ENCODE measurements around the gene MAZ.
"Not testable (repeated sequence)": the region's sequence is repeated elsewhere in the genome, so short reads cannot be mapped to it uniquely, and the experiment has no call there.

The MAZ gene

DNA sequence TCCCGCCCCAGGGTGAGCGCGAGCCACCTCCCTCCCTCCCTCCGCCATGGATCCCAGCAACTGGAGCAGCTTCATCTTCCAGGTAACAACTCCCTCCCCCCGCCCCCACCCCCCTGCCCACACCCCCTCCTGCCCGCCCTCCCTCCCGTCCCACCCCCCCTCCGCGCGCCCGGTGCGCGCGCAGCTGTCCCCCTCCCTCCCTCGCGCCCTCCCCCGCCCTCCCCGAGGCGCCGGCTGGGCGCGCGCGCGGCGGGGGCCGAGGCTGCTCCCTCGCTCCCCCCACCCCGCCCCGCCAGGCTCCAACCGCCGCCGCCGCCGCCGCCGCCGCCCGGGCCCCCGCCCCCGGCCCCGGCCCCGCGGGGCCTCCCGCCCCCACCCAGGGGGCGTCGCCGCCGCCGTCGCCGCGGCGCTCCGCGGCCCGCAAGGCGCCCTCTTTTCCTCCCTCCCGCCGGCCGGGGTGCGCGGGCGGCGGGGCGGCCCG is at the start of gene MAZ:
Gene MAZ, plus strand, starts transcription at position 431 of the 481 bp plus-strand sequence. CDS start 173 bp downstream, outside the sequence.
- DNase-seq, result no peak

DNA sequence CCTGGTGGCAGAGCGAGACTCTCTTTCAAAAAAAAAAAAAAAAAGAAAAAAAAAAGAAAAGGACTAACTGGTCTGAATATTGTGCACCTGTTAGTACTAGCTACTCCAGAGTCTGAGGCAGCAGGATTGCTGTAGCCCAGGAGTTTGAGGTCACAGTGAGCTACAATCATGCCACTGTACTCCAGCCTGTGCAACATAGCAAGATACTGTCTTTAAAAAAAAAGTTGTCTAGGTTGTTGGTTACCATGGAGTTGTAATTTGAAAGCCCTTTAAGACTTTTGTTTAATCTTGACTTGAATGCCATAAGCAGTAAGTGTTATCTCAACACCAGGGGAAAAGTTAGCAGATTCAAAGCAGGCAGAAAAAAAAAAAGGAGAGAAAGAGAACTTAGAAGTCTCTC is 49.7 kb upstream of the MAZ start:
- no peak for DNase-seq

GRCh38 chr16:29757086-29757485 is 49.2 kb upstream of the MAZ start:
- not testable (repeated sequence) for DNase-seq

GRCh38 chr16:29757950-29758466 is 48.3 kb upstream of the MAZ start:
- no peak for DNase-seq

DNA sequence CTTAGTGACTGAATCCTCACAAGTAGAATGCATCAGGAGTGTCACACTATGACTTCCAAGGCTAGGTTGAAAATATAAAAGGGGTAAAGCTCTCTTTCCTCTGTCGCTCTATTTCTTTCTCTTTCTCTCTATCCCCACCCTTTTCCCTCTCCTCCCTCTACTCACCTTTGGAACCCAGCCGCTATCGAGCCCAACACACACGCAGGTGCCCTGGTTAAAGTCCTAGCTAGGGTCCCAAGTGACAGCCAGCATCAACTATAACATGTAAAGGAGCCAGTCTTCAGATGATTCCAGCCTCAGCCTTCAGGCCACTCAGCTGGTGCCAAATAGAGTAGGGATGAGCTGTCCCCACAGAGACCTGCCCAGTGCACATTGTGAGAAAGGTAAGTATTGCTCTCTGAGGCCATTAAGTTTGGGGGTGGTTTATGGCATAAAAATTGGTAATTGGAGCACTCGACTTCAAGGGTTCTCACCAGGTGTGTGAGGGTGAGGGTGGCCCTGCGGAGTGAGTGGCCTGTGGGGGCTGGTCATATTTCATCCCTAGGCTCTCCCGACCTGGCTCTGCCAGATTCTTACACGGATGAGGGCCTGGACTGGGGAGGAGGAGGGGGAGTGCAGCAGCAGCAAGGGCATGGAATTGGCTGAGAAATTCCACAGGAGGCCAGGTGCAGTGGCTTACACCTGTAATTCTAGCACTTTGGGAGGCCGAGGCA is 45.6 kb upstream of the MAZ start:
- no peak for DNase-seq

GRCh38 chr16:29761280-29761651 is 45.1 kb upstream of the MAZ start:
- not testable (repeated sequence) for DNase-seq

DNA sequence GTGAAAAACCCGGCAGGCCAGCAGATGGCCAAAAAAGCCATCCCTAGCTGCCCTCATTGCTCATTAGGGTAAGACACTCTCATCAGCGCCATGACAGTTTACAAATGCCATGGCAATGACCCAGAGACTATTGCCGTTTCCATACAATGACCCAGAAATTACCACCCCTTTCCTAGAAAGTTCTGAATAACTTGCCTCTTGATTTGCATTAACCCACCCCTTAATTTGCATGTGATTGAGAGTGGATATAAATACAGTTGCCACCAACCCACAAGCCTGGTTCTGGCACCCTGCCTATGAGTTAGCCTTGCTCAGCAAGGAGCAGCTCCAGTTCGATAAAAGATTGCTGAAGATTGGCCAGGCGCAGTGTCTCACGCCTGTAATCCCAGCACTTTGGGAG is 44.4 kb upstream of the MAZ start:
- DNase-seq, result no peak

DNA sequence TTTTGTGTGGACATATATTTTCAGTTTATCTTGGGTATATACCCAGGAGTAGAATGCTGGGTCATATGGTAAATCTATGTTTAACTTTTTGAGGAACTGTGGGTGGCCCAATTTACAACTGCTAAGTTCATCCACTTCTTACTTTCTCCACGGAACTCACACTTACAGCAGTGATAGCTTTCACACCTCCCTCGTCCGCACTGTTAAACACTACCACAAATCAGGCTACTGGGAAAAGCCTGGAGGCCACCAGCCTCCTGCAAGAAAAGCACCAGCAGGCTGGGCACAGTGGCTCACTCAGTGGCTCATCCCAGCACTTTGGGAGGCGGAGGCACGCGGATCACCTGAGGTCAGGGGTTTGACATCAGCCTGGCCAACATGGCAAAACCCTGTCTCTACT is 43.0 kb upstream of the MAZ start:
- DNase-seq, result no peak

- no peak for DNase-seq
These were observed 40.9 kb upstream of the MAZ start for GRCh38 chr16:29765167-29766032.

DNA sequence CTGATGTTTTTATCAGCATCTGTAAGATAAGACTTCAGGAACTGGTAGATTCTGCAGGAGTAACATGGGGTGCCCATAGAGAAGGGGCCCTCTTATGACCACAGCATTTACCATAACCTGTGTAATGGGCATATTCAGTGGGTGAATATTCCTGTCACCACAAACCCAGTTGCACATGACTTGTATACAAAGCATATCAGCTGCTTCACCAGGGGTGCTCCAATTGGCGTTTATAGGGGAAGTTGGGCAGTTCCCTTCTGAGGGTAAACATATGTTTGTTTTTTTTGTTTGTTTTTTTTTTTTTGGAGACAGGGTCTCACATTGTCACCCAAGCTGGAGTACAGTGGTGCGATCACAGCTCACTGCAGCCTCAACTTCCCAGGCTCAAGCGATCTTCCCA is 39.8 kb upstream of the MAZ start:
- no peak for DNase-seq

DNA sequence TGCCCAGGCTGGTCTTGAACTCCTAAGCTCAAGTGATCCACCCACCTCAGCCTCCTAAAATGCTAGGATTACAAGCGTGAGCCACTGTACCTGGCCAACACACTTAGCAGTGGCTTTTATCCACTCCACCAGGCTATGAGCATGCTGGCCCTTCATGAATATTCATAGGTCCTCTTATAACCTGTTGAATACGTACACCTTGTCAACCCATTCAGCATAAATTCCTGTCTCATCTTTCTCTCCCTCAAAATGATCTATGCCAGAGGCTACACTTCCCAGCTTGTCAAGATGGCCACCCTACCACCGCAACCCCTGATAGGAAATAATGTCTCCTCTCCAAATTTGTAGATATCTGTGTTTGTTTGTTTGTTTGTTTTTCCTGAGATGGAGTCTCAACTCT is 39.3 kb upstream of the MAZ start:
- no peak for DNase-seq

- DNase-seq, result no peak
These were observed 36.8 kb upstream of the MAZ start for GRCh38 chr16:29769507-29769906.

- no peak for DNase-seq
These were observed 35.9 kb upstream of the MAZ start for GRCh38 chr16:29770250-29770929.

GRCh38 chr16:29772330-29772729 is 34.0 kb upstream of the MAZ start:
- not testable (repeated sequence) for DNase-seq

DNA sequence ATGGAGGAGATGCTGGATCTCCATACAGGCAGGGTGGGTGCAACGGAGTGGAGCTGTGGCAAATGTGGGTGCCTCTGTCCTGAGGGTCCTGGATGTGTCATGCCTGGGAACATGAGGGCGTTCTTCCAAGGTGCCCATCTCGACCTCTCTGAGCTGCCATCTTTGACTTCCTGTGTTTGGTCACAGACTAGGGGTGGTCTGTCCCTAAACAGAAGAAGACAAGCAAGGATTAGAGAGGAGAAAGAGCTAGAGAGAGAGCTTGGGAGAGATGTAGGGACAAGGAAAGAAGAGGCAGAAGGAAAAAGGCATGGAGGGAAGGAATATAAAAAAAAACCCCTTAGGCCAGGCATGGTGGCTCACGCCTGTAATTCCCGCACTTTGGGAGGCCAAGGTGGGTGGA is 31.6 kb upstream of the MAZ start:
- no peak for DNase-seq

- DNase-seq, result no peak
These were observed 30.5 kb upstream of the MAZ start for GRCh38 chr16:29775742-29776408.

- no peak for DNase-seq
These were observed 28.6 kb upstream of the MAZ start, which contains the start of gene ZG16 for GRCh38 chr16:29777576-29778350. Gene ZG16, plus strand, starts transcription at chr16:29778256. Its CDS starts 1,011 bp downstream, at chr16:29779267.

DNA sequence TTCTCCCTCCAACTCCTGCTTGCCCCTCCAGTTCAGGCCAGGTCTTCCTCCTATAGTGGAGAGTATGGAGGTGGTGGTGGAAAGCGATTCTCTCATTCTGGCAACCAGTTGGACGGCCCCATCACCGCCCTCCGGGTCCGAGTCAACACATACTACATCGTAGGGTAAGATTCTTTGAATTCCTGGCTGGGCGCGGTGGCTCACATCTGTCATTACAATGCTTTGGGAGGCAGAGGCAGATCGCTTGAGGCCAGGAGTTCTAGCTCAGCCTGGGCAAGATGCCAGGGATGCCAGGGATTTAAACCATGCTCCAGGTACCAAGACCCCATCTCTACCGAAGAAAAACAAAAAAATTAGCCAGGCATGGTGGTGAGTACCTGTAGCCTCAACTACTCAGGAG is 26.9 kb upstream of the MAZ start:
- no peak for DNase-seq

- DNase-seq, result not testable (repeated sequence)
These were observed 23.0 kb upstream of the MAZ start for GRCh38 chr16:29783094-29783953.

DNA sequence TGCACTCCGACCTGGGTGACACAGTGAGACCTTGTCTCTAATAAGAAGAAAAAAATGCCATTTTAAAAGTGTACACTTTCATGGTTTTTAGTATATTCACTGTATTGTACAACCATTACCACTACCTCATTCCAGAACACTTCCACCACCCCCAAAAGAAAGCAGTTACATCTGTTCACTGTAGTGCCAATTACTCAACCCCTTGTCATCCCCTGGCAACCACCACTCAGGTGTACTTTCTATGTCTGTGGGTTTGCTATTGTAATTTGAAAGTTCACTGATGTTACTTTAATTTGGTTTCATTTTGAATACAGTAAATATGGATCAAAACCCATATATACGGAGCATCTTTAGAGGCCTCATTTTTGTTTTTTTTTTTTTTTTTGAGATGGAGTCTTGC is 22.2 kb upstream of the MAZ start:
- no peak for DNase-seq
